Activated naive CD4-positive, alpha-beta T cell treated with anti-CD3 and anti-CD28 coated beads, Interleukin-2, amount 10 ng/mL, durations not matched to agents 7 days and 5 days (primary cell): Measurements from ENCODE around the gene RHOC.

Source experiments
- CTCF ChIA-PET: fragments of 350-600 bp; sonication (Branson Sonifier 250); formaldehyde crosslinking; loops from one replicate; lab custom pipeline; 2021; ENCODE audit warnings: antibody characterized with exemption; lab: Charles Lee
- DNase-seq: peaks from one replicate; pipeline ENCODE4 v3.0.0-alpha.2; 2020
- H3K27ac Mint-ChIP-seq: one replicate; pipeline ENCODE4 v1.8.0; 2021; ENCODE audit warnings: mild to moderate bottlenecking, moderate library complexity, mixed read lengths
- H3K27me3 Mint-ChIP-seq: one replicate; pipeline ENCODE4 v1.8.0; 2021; ENCODE audit warnings: mild to moderate bottlenecking, mixed read lengths
- H3K36me3 Mint-ChIP-seq: one replicate; pipeline ENCODE4 v1.8.0; 2021; ENCODE audit warnings: mixed read lengths
- H3K4me1 Mint-ChIP-seq: one replicate; pipeline ENCODE4 v1.8.0; 2021; ENCODE audit warnings: mixed read lengths
- H3K4me3 Mint-ChIP-seq: one replicate; pipeline ENCODE4 v1.8.0; 2021; ENCODE audit warnings: mild to moderate bottlenecking, moderate library complexity, mixed read lengths
- H3K9me3 Mint-ChIP-seq: one replicate; pipeline ENCODE4 v1.8.0; 2021; ENCODE audit warnings: mixed read lengths

The RHOC gene

GRCh38 chr1:112674440-112674985 is 32.4 kb downstream of the RHOC start, which contains the start of gene MOV10:
Gene MOV10 (plus strand): TSS chr1:112674659. CDS start chr1:112674913, 254 bp downstream.
- CTCF ChIA-PET, result interaction anchor here (0.8 to 3.8 kb wide), 10 partner anchors 14 to 398 kb away, joined by 3 to 17 read pairs (median 4); partner anchors contain the start of gene RHOC
- Mint-ChIP-seq H3K36me3 (peaks cover 57% of the 10 kb centered on the region), H3K9me3 (no peaks in the 10 kb centered on the region), H3K4me1 (peaks cover 34% of the 10 kb centered on the region), H3K27ac (peak within 1 kb of the TSS; percentile 95), H3K4me3 (peak within 1 kb of the TSS; percentile 97), H3K27me3 (peaks cover 5% of the 10 kb centered on the region)
- peak; percentile 79 for DNase-seq

GRCh38 chr1:112673592-112674439 is 33.1 kb downstream of the RHOC start:
- CTCF ChIA-PET, result interaction anchor here (0.8 to 3.8 kb wide), 10 partner anchors 13 to 283 kb away, joined by 3 to 17 read pairs (median 4); partner anchors contain the start of gene RHOC
- Mint-ChIP-seq H3K4me3 (peak overlapping the region; percentile 97), H3K4me1 (peaks cover 37% of the 10 kb centered on the region), H3K36me3 (peaks cover 57% of the 10 kb centered on the region), H3K27me3 (peaks cover 5% of the 10 kb centered on the region), H3K27ac (peak overlapping the region; percentile 95), H3K9me3 (no peaks in the 10 kb centered on the region)
- DNase-seq, result no peak

DNA sequence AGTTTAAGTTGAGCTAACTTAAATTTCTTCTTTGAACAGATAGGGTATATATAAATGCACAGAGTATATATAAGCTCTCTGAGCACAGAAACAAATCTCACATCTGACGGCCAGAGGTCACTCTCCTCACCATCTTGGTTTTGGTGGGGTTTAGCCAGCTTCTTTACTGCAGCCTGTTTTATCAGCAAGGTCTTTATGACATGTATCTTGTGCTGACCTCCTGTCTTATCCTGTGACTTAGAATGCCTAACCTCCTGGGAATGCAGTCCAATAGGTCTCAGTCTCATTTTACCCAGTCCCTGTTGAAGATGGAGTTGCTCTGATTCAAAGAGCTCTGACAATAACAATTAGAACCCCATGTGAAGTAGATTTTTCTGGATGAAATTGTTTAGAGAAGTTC is 34.1 kb downstream of the RHOC start:
- H3K4me3 Mint-ChIP-seq, result no peak overlapping the region
- CTCF ChIA-PET, result interaction anchor here (1.1 to 3.8 kb wide), 4 partner anchors 12 to 282 kb away, joined by 4 to 17 read pairs (median 10); no protein-coding TSS in a partner anchor
- peaks cover 5% of the 10 kb centered on the region for H3K27me3 Mint-ChIP-seq
- peak overlapping the region; percentile 9 for H3K27ac Mint-ChIP-seq
- peaks cover 62% of the 10 kb centered on the region for H3K36me3 Mint-ChIP-seq
- no peaks in the 10 kb centered on the region for H3K9me3 Mint-ChIP-seq
- peaks cover 44% of the 10 kb centered on the region for H3K4me1 Mint-ChIP-seq
- DNase-seq, result no peak

DNA sequence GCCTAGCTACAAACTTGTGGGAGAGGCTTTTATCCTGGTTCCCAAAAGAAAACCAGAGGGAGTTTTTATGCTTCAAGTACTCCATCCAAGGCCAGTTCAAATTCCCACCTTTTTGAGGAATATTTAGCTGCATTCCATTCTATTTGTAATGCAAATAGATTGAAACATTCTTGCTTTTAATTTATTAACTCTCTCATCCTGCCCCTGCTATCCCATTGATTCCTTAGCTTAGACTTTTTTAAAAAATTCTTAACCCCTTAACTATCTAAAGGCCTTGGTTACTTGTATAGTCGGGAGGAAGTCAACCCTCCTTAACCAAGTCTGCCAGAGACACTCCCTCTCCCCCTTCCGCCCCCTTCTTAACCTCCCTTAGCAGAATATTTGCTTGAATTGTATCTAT is 34.9 kb downstream of the RHOC start:
- Mint-ChIP-seq H3K9me3 (no peaks in the 10 kb centered on the region), H3K4me3 (no peak overlapping the region), H3K4me1 (peaks cover 49% of the 10 kb centered on the region), H3K36me3 (peaks cover 68% of the 10 kb centered on the region), H3K27me3 (peaks cover 5% of the 10 kb centered on the region), H3K27ac (peak overlapping the region; percentile 33)
- DNase-seq, result no peak
- CTCF ChIA-PET, result interaction anchor here (1.1 kb wide), 1 partner anchor 36 kb away, joined by 5 read pairs; no protein-coding TSS in a partner anchor

DNA sequence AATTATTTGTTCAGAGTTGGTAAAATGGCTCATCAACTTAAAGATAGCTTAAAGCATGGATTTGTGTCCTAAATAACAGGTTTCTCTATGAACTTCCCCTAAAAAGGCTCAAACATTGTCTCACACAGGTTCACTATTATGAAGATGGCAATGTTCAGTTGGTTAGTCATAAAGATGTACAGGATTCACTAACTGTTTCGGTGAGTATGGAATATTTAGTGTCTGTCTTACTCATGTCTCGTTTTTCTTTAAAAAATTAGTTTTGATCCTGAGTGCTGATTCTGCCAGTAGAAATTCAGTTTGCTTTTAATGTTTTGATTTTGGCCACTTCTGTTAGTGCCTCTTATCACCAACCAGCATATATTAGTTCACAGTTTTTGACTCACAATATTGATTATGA is 40.0 kb downstream of the RHOC start:
- H3K27me3 Mint-ChIP-seq, result no peaks in the 10 kb centered on the region
- no peak overlapping the region for H3K27ac Mint-ChIP-seq
- no peak overlapping the region for H3K4me3 Mint-ChIP-seq
- H3K36me3 Mint-ChIP-seq, result peaks cover 77% of the 10 kb centered on the region
- H3K9me3 Mint-ChIP-seq, result no peaks in the 10 kb centered on the region
- CTCF ChIA-PET, result no interaction called here
- H3K4me1 Mint-ChIP-seq, result peaks cover 23% of the 10 kb centered on the region
- DNase-seq, result no peak

DNA sequence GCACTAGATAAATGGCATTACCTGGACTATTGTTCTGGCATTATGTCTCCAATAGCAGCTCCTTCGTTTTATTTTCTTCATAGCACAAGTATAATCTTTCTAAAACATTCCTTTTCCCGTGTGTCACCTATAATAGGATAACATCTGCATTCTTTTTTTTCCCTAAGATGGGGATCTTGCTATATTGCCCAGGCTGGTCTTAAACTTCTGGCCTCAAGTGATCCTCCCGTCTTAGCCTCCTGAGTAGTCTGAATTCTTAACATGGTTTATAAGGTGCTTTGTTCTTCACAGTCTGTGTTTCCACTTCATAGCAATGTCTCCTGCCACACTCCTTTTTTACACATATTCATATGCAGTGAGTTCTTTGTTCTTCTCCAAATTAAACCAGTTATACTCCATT is 41.1 kb downstream of the RHOC start:
- no peak for DNase-seq
- H3K9me3 Mint-ChIP-seq, result no peaks in the 10 kb centered on the region
- no peaks in the 10 kb centered on the region for H3K27me3 Mint-ChIP-seq
- peaks cover 23% of the 10 kb centered on the region for H3K4me1 Mint-ChIP-seq
- CTCF ChIA-PET, result no interaction called here
- peaks cover 78% of the 10 kb centered on the region for H3K36me3 Mint-ChIP-seq
- no peak overlapping the region for H3K4me3 Mint-ChIP-seq
- H3K27ac Mint-ChIP-seq, result no peak overlapping the region

DNA sequence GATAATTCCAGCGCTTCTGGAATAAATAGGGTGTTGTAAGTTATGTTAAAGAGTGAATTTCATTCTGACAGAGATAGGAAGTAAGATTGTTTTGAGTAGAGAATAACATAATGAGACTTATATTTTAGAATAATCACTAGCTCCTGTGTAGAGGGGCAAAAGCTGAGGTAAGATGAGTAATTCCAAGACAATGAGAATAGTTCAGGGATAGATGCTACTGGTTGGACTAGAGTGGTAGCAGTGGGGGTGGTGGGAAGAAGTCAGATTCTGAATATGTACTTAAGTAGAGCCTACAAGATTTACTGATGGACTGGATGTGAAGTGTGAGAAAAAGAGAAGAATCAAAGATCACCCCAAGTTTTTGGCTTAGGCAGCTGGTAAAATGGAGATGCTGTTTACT is 55.7 kb downstream of the RHOC start:
- Mint-ChIP-seq H3K4me1 (peaks cover 10% of the 10 kb centered on the region), H3K27me3 (no peaks in the 10 kb centered on the region), H3K27ac (no peak overlapping the region), H3K36me3 (peaks cover 55% of the 10 kb centered on the region), H3K4me3 (no peak overlapping the region), H3K9me3 (no peaks in the 10 kb centered on the region)
- no peak for DNase-seq
- CTCF ChIA-PET, result interaction anchor here (0.8 kb wide), 1 partner anchor 17 kb away, joined by 4 read pairs; no protein-coding TSS in a partner anchor
